Nephron progenitor cell (in vitro differentiated cells): Measurements from ENCODE around the gene HOMER3.

Experiments
- DNase-seq: peaks from one replicate; pipeline ENCODE4 v3.0.0; 2021
- H3K27ac Mint-ChIP-seq: 2 replicates; pipeline ENCODE4 v1.8.0; 2021; ENCODE audit warnings: mild to moderate bottlenecking, moderate library complexity, mixed read lengths
- H3K27me3 Mint-ChIP-seq: 2 replicates; pipeline ENCODE4 v1.8.0; 2021; ENCODE audit warnings: mild to moderate bottlenecking, low read depth, mixed read lengths; ENCODE audit not compliant: poor library complexity
- H3K36me3 Mint-ChIP-seq: 2 replicates; pipeline ENCODE4 v1.8.0; 2021; ENCODE audit warnings: low read depth, mixed read lengths
- H3K4me1 Mint-ChIP-seq: 2 replicates; pipeline ENCODE4 v1.8.0; 2021; ENCODE audit warnings: mixed read lengths
- H3K4me3 Mint-ChIP-seq: 2 replicates; pipeline ENCODE4 v1.8.0; 2021; ENCODE audit warnings: mild to moderate bottlenecking, moderate library complexity, mixed read lengths
- H3K9me3 Mint-ChIP-seq: 2 replicates; pipeline ENCODE4 v1.8.0; 2021; ENCODE audit warnings: mild to moderate bottlenecking, moderate library complexity, mixed read lengths
- TF ChIP-seq, protein P1 (sequence below): fragments of 200-600 bp; sonication (generic); IDR thresholded peaks from 2 replicates; pipeline ENCODE4 v1.5.0; 2021; ENCODE audit warnings: antibody characterized with exemption

The HOMER3 gene

DNA sequence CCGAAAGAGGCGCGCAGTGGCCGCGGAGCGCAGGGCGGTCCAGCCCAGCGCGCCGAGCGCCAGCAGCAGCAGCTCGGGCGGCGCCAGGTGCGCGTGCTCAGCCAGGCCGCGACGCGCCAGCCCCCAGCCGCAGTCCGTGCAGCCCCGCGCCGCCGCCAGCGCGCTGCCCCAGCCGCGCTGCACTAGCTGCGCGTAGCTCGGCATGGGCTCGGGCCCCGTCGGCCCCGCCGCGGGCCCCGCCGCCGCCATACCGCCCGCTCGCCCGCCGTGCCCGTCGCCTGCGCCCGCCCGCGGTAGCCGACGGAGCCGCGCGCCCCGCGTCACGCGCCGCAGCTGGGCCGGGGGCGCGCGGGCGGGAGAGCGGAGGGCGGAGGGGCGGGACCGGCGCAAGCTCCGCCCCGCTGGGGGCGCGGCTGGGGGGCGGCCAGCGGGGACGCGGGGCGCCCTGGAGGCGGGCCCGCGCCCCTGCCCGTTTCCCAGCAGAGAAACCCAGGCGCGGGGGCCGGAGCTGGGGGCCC, 45.1 kb downstream of the HOMER3 start, which contains the start of gene CERS1:
TSS of gene CERS1 (minus strand) at position 335 of the 518 bp plus-strand sequence. CDS start at position 249, 86 bp downstream.
- no peak within 1 kb of the TSS for H3K27ac Mint-ChIP-seq
- peaks cover 6% of the 10 kb centered on the region for H3K27me3 Mint-ChIP-seq
- peak within 1 kb of the TSS; percentile 83 for H3K4me3 Mint-ChIP-seq
- peaks cover 3% of the 10 kb centered on the region for H3K36me3 Mint-ChIP-seq
- peak; percentile 80 for DNase-seq
- peaks cover 9% of the 10 kb centered on the region for H3K4me1 Mint-ChIP-seq
- TF ChIP-seq, protein P1, sequence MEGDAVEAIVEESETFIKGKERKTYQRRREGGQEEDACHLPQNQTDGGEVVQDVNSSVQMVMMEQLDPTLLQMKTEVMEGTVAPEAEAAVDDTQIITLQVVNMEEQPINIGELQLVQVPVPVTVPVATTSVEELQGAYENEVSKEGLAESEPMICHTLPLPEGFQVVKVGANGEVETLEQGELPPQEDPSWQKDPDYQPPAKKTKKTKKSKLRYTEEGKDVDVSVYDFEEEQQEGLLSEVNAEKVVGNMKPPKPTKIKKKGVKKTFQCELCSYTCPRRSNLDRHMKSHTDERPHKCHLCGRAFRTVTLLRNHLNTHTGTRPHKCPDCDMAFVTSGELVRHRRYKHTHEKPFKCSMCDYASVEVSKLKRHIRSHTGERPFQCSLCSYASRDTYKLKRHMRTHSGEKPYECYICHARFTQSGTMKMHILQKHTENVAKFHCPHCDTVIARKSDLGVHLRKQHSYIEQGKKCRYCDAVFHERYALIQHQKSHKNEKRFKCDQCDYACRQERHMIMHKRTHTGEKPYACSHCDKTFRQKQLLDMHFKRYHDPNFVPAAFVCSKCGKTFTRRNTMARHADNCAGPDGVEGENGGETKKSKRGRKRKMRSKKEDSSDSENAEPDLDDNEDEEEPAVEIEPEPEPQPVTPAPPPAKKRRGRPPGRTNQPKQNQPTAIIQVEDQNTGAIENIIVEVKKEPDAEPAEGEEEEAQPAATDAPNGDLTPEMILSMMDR = no peak
- H3K9me3 Mint-ChIP-seq = no peaks in the 10 kb centered on the region

DNA sequence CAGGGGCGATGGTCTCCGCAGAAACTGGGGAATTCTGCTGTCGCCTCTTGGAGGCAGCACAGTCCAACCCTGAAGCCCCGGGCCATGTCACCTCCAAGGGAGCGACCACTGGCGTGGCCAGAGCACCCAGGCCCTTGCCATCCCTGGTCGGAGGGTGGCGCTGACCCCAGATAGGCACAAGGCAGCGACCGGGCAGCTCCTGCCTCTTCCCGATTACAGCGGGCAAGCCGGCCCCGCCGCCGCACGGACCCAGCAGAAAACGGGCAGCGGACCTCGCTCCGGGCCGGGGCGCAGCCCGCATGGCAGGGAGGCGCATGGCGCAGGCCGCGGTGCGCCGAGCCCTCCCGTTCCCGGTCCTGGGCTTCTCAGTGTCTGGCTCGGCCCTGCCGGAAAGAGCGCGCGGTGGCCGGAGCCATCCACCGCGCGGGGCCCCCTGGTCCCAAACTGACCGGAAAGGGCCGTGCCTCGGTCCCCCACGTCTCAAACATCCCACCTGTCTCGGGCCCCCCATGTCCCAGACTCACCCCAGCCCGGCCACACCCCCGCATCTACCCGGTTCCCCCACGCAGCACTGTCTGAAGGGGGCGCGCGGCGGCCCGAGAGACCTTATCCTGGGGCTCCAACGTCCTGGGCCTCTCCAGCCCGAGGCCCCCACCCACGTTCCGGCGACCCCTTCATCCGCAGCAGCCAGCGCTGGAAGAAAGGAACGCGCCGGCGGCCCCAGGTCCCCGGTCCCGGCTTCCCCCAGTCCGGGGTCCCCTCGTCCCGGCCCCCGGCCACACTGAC, 45.8 kb downstream of the HOMER3 start:
- TF ChIP-seq, protein P1 = peak; percentile 46
- H3K4me1 Mint-ChIP-seq = peaks cover 9% of the 10 kb centered on the region
- no peaks in the 10 kb centered on the region for H3K9me3 Mint-ChIP-seq

DNA sequence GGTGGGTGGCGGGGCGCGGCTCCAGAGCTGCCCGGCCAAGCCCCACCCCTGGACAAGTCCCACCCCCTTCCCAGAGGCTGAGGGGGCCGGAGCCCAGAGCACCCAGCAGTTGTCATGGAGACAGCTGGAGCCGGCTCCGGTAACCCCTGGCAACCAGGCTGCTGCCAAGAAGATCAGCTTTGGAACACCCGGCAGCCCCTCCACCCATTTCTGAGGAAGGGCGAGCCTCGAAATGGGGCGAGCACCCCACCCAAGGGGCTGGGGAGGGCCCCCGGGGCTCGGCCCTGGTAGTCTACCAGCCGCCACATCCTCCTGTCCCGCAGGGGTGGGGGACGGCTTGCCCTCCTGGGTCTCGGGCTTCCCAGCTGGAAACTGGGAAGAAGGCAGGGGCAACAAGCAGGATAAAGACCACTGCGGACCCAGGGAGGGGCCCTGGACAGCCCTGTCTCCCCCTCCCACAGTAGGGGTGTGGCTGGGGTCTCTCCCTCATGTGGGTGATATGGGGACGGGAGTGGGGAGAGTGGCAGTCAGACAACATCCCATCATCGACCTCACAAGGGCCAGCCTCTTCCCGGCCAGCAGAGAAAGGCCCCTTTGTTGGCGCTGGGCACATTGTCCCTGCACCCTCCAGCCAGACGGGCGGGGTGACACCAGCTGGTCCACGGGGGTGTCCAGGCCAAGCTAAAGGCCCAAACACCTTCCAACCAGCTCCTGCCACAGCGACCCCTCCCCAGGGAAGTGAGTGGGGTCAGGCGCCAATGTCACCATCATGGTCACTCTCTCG, 46.6 kb downstream of the HOMER3 start:
- Mint-ChIP-seq H3K27me3 (peaks cover 6% of the 10 kb centered on the region), H3K27ac (no peak overlapping the region), H3K4me1 (peaks cover 9% of the 10 kb centered on the region), H3K4me3 (peak overlapping the region; percentile 83), H3K9me3 (no peaks in the 10 kb centered on the region), H3K36me3 (peaks cover 6% of the 10 kb centered on the region)
- TF ChIP-seq, protein P1 = no peak
- DNase-seq = peak; percentile 69

More for the DNA sequence above, 45.8 kb downstream of the HOMER3 start:
- peak; percentile 78 for DNase-seq
- peak overlapping the region; percentile 83 for H3K4me3 Mint-ChIP-seq
- peaks cover 6% of the 10 kb centered on the region for H3K27me3 Mint-ChIP-seq
- no peaks in the 10 kb centered on the region for H3K36me3 Mint-ChIP-seq
- no peak overlapping the region for H3K27ac Mint-ChIP-seq

DNA sequence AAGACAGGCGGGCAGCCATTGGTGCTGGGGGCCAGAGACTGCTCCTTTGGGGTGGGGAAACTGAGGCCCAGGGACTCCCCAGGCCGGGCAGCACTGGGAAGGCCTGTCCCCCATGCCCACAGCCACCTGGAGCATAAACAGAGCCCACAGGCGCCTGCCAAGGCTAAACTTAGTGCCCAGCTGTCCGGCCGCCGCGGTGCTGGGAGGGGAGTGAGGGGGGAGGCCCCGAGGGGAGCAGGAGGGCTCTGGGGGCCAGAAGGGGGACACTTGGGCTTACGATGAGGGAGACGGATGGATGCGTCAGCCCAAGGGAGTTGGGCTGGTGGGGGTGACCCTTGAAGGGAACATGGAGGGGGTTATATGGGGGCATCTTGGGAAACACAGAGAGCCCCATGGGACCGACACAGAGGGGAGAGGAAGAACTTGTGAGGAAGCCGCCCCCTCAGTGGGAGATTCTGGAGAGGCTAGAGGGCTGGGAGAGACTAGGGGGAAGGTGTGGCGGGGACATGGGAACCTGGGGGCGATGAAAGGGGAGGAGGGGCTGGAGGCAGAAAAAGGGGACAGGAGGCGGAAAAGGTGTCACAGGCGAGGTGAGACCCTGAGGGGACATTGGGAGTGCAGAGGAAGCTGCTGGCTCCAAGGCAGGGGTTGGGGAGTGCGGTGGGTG, 47.3 kb downstream of the HOMER3 start:
- TF ChIP-seq, protein P1 = no peak
- Mint-ChIP-seq H3K27me3 (peaks cover 6% of the 10 kb centered on the region), H3K27ac (no peak overlapping the region), H3K9me3 (no peaks in the 10 kb centered on the region), H3K4me3 (peak overlapping the region; percentile 56), H3K36me3 (peaks cover 6% of the 10 kb centered on the region), H3K4me1 (peaks cover 9% of the 10 kb centered on the region)
- no peak for DNase-seq

DNA sequence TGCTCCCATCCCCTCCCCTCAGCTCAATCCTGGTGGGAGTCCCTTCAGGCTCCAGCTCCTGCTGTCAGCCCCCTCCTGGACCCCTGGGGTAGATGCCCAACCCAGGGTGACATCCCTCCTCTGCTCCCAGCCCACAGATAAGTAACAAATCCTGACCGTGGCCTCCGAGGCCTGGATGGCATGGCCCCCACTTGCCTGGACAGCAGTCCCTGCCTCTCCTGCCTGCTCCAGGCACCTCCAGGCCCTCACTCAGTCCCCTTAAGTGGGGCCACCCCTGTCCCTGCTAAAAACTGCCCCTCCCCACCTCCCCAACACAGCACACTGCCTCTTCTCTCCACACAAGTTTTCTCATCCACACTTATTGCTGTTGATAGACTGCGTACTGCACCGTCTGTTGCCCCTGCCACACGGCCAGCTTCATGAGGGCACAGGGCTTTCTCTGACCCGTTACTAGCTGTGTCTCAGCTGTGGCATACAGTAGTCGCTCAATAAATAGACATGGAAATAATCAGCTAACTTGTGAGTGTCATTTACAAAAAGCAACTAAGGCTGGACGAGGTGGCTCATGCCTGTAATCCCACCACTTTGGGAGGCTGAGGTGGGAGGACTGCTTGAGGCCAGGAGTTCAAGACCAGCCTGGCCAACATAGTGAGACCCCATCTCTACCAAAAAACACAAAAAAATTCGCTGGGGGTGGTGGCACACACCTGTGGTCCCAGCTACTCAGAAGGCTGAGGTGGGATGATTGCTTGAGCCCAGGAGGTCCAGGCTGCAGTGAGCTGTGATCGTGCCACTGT, 50.9 kb downstream of the HOMER3 start:
- Mint-ChIP-seq H3K4me3 (no peak overlapping the region), H3K4me1 (peaks cover 3% of the 10 kb centered on the region), H3K36me3 (peaks cover 24% of the 10 kb centered on the region), H3K27me3 (peaks cover 7% of the 10 kb centered on the region), H3K27ac (peak overlapping the region; percentile 34), H3K9me3 (no peaks in the 10 kb centered on the region)
- TF ChIP-seq, protein P1 = no peak
- no peak for DNase-seq
